Tongue (tissue), 2 donors: ENCODE measurements around the gene TFF1. TPM values are rescaled to one million over a fixed set of nuclear protein-coding genes. Genes with fewer than 3 reads are reported as not detected.

Source experiments
- DNase-seq: peaks from one replicate; pipeline ENCODE4 v3.0.0-alpha.2; 2015
- total RNA-seq: library from RNA; depleted of rRNA; stranded (reverse); fragments of >200 nt; gene quantifications from one replicate; pipeline ENCODE4 v1.2.3, GENCODE V29; 2014

Gene TFF1
- total RNA-seq, 1 donor from 2014 or later: not detected

DNA sequence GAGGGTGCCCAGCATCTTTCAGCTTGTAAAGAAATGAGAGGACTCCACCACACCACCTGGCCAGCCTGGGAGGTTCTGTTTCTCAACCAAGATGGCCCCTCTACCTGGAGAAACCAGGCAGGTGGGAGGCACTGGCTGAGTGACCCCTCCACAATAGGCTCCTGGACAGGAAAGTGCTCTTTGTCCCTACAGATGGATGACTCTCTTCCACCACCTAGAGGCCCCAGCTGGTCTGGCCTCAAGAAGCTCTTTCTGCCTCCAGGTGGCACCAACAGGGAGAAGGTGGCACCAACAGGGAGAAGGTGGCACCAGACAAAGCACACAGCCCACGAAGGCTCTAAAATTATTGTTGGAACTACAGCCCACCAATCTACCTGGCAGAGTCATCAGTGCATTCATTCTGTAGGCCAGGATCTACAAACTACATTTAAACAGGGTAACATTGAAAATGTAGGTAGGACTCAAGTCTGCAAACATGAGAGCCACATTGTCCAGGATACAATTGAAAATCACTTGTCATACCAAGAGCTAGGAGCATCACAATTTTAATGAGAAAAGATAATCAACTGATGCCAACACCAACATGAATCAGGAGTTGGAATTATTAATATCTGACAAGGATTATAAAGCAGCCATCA is 15.1 kb upstream of the TFF1 start:
- DNase-seq: peak; percentile 16

- no peak for DNase-seq
Measured at GRCh38 chr21:42379426-42380215, 13.3 kb upstream of the TFF1 start.

- no peak for DNase-seq
Measured at GRCh38 chr21:42378418-42378817, 12.1 kb upstream of the TFF1 start.

DNA sequence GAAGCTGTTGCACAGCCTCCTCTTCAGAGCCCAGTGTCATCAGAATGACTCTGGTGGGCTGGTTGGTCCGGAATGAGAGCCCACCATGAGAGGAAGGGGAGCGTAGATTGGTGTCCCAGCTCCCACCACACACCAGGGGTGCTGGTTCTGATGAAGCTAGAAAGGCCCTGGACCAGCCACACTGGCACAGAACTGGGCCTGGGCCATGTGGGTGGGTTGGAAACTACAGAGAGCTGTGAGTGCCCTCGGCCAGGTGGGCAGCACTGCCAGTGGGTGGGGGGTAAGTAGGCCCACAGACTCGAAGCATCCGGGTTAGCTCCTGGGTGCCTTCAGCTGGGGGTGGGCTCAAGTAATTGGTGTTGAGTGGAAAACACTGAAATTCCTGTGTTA is 11.6 kb upstream of the TFF1 start:
- DNase-seq: no peak

GRCh38 chr21:42377211-42377950 is 11.0 kb upstream of the TFF1 start:
- DNase-seq: no peak

DNA sequence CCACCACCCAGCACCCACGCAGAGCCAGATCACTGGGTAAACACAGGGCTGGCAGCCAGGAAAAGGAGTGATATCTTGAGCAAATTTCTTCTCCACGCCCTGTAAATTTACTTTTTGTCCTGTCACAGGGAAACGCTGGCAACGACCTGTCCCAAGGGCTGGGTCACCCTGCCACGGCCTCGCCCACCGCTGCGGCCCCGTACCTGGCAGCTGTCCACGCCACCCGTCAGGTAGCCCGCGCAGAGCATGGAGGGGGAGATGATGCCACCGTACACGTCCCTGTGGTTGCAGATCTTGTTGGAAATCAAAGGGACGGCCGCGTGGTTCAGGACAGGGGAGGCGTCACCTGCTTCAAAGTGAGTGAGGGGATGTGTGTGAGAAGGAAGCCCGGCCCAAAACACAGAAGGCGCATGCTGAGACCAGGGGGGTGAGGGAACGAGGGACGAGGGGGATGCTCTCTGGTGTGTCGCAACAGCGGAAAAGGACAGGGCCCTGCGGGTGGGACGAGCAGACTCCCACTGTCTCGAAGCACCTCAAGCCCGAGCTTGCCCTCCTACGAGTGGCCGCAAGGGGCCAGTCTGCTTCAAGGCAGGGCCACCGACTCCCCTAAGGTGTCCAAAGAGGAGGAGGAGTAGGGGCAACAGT is 10.1 kb upstream of the TFF1 start:
- no peak for DNase-seq

GRCh38 chr21:42375966-42376337 is 9.6 kb upstream of the TFF1 start:
- DNase-seq: no peak

- DNase-seq: no peak
Measured at GRCh38 chr21:42375506-42375905, 9.2 kb upstream of the TFF1 start.

DNA sequence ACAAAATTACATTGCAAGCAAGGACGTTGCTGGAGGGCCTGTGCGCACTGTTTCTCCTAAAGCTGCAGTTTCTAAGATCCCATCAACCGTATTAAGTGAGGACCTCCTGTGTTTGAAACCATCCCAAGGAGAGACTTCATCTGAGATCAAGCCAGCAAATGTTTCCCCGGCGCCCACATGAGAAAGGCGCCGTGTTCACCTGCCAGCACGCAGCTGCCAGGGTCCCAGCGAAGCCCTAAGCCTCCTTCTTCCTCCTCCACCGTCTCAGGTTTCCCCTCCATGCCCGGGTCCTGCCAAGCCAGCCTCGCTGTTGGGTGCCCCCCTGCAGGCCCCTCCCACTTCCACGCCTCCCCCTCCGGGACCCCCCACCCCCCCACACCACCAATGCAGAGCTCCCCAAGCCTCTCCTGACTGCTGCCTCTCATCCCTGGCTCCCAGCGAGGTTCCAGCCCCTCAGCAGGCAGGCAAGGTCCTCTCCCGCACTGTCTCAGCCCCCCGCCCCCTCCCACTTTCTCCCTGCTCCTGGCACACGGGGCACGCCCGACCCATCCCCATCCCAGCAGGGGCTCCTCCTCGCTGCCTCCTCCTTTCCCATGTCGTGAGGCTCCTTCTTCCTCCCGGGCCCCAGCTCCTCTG is 8.6 kb upstream of the TFF1 start:
- peak; percentile 44 for DNase-seq

- DNase-seq: no peak
Measured at GRCh38 chr21:42374457-42374856, 8.1 kb upstream of the TFF1 start.

GRCh38 chr21:42373908-42374455 is 7.6 kb upstream of the TFF1 start:
- DNase-seq: no peak

- DNase-seq: no peak
Measured at GRCh38 chr21:42373196-42373907, 7.0 kb upstream of the TFF1 start.

GRCh38 chr21:42370894-42371654 is 4.7 kb upstream of the TFF1 start:
- no peak for DNase-seq

GRCh38 chr21:42369821-42370220 is 3.5 kb upstream of the TFF1 start:
- DNase-seq: no peak

DNA sequence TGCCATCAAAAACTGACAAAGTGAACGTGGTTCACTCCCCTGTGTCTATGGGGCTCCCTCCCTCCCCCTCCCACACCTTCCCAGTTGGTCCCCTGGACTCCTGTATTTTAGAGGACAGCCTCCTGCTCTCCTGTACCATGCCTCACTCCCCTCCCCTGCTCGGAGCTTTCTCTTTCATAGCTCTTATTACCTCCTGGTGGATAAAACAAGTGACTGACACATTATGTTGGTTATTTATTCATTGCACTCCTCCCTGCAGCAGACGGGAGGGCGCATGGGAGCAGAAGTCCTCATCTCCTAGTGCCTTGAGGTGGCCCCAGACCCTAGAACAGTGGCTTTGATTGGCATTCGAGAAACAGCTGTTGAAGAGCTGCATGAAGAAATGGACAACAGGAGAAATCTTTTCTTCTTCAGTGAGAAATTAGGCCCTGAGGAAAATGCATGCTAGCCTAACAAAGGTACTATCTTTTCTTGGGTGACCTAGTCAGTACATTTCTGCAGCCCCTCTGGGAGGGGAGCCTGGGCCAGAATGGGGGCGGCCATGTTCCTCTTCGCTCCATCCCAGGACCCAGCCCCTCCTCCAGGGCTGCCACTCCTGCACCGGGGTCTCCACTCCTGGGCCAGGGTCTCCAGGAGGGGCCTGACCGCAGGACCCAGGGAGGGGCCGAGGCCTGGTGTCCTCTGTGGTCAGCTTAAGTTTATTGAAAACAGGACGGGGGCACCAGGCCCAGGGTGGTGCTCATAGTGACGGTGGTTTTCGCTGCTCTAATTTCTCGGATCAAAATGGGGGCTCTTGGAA is 1.2 kb upstream of the TFF1 start:
- DNase-seq: no peak

DNA sequence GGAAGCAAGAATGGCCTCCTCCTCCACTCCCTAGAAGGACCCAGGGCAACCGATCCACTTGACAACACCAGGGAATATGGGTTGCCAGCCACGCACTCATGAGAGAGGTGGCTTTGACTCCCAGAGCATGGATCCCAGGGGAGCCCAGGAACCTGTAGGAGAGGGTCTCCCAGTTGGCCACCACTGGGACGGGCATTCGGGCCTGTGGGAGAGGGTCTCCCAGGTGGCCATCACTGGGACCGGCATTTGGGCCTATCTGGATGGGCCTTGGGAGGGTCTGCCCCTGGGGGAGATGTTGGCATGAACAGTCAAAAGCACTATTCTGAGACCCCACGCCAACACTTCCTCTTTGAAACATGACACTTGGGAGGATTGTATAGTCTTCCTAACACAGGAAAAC is 565 bp downstream of the TFF1 start:
- no peak for DNase-seq

- DNase-seq: no peak
Measured at GRCh38 chr21:42364304-42364865, 1.9 kb downstream of the TFF1 start.

GRCh38 chr21:42363312-42363711 is 3.0 kb downstream of the TFF1 start:
- no peak for DNase-seq

DNA sequence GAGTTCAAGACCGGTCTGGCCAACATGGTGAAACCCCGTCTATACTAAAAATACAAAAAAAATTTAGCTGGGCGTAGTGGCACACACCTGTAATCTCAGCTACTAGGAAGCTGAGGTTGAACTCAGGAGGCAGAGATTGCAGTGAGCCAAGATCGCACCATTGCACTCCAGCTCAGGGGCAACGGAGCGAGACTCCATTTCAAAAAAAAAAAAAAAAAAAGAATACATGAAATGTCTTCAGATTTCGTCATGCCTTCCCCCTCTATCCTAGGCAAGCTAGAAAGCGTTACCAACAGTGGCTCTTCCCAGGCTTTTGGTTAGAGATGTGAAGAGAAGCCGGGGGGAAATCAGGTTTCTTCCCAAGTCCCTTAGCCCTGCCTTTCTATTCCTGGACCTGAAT is 3.6 kb downstream of the TFF1 start:
- DNase-seq: no peak
